HG02870 (cell line): ENCODE data around the gene SH3RF2.

ENCODE experiments used
- ATAC-seq: cut with Tn5 transposase; IDR thresholded peaks from one replicate; pipeline ENCODE4 v1.9.1; 2021; ENCODE audit warnings: mild to moderate bottlenecking, moderate library complexity; ENCODE audit not compliant: unreplicated experiment

Gene SH3RF2

GRCh38 chr5:145920542-145921210, 15.7 kb upstream of the SH3RF2 start:
- ATAC-seq = no peak

- no peak for ATAC-seq
These were observed 15.2 kb upstream of the SH3RF2 start for GRCh38 chr5:145921211-145921610.

- no peak for ATAC-seq
These were observed 14.3 kb upstream of the SH3RF2 start for GRCh38 chr5:145922059-145922458.

GRCh38 chr5:145923405-145923804, 13.0 kb upstream of the SH3RF2 start:
- no peak for ATAC-seq

GRCh38 chr5:145924849-145925248, 11.5 kb upstream of the SH3RF2 start:
- ATAC-seq = no peak

- no peak for ATAC-seq
These were observed 11.0 kb upstream of the SH3RF2 start for GRCh38 chr5:145925353-145925752.

GRCh38 chr5:145925803-145926202, 10.6 kb upstream of the SH3RF2 start:
- ATAC-seq = no peak

- no peak for ATAC-seq
These were observed 4.7 kb upstream of the SH3RF2 start for GRCh38 chr5:145931718-145932117.

- no peak for ATAC-seq
These were observed 2.1 kb upstream of the SH3RF2 start for GRCh38 chr5:145934276-145934675.

GRCh38 chr5:145937432-145938250, 1.3 kb downstream of the SH3RF2 start:
- ATAC-seq = peak; percentile 77

- no peak for ATAC-seq
These were observed 2.6 kb downstream of the SH3RF2 start for GRCh38 chr5:145938776-145939539.

GRCh38 chr5:145939540-145940065, 3.2 kb downstream of the SH3RF2 start:
- ATAC-seq = no peak

GRCh38 chr5:145941096-145941447, 4.7 kb downstream of the SH3RF2 start:
- no peak for ATAC-seq

GRCh38 chr5:145941448-145942130, 5.2 kb downstream of the SH3RF2 start:
- ATAC-seq = no peak

GRCh38 chr5:145942201-145942600, 5.8 kb downstream of the SH3RF2 start:
- ATAC-seq = no peak

GRCh38 chr5:145942749-145943148, 6.4 kb downstream of the SH3RF2 start:
- ATAC-seq = no peak

GRCh38 chr5:145943674-145944121, 7.3 kb downstream of the SH3RF2 start:
- ATAC-seq = no peak

- ATAC-seq = no peak
These were observed 8.0 kb downstream of the SH3RF2 start for GRCh38 chr5:145944328-145944727.

- no peak for ATAC-seq
These were observed 9.3 kb downstream of the SH3RF2 start for GRCh38 chr5:145945620-145946111.

- peak; percentile 92 for ATAC-seq
These were observed 9.9 kb downstream of the SH3RF2 start for GRCh38 chr5:145946112-145946861.
